Right lobe of liver (tissue), 4 donors: ENCODE results near the gene VDAC1.

Source experiments
- POLR2A ChIP-seq: fragments of 450-650 bp; IDR thresholded peaks from one replicate; pipeline ENCODE4 v1.6.1; 2017; ENCODE audit warnings: antibody characterized with exemption, mild to moderate bottlenecking
- TF ChIP-seq, protein P1 (sequence below), 4 donors: fragments of 200-600 bp in 3 of 4; fragments of 450-650 bp in 1 of 4; IDR thresholded peaks; one replicate each; pipeline versions ENCODE4 v1.5.1 to v1.8.0; 2016 to 2022; ENCODE audit warnings: antibody characterized with exemption in 4 of 4, mild to moderate bottlenecking in 2 of 4
- donor health status: DM: no; HTN: no; CAD: no.
- donor health status: DM: no; HTN: no; CAD: no.
- donor health status: DM: no; HTN: yes; CAD: no.

DNA sequence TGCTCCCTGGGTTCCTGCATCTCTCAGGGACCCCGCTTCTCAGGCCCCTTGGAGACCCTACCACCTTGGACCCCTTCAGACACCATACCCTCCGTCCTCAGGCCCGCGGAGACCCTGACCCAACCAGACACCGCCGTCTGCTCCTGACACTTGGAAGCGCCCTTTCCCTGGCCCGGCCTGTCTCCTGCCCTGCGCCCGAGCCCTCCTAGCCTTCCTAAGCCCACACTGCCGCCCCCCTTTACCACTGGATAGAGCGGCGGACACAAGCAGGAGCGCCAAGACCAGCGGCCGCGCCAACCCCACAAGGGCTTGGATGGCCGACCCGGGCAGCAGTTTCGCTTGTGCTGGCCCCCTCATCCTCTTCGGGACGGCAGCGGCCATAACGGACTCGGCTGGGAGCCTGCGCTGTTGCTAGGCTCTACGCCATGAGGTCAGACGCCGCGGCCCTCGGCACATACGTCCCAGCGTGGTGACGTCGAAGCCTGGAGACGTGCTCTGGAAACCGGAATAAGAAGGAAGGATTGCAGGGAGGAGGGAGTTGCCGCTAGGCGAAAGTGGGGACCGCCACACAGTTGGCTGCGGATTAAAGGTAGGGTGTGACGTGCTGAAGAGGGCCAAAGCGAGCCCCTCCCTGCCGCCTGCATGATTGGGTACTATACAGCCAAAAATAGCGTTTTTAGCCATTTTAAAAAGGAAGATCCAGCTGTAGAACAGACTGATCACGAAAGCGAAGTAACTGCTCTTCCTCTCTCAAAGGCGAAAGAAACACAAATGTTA, 36.4 kb downstream of the VDAC1 start, which contains the start of gene C5orf15:
- peak; percentile 79 for TF ChIP-seq POLR2A
- TF ChIP-seq, protein P1, sequence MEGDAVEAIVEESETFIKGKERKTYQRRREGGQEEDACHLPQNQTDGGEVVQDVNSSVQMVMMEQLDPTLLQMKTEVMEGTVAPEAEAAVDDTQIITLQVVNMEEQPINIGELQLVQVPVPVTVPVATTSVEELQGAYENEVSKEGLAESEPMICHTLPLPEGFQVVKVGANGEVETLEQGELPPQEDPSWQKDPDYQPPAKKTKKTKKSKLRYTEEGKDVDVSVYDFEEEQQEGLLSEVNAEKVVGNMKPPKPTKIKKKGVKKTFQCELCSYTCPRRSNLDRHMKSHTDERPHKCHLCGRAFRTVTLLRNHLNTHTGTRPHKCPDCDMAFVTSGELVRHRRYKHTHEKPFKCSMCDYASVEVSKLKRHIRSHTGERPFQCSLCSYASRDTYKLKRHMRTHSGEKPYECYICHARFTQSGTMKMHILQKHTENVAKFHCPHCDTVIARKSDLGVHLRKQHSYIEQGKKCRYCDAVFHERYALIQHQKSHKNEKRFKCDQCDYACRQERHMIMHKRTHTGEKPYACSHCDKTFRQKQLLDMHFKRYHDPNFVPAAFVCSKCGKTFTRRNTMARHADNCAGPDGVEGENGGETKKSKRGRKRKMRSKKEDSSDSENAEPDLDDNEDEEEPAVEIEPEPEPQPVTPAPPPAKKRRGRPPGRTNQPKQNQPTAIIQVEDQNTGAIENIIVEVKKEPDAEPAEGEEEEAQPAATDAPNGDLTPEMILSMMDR (IDR thresholded peaks at IDR 0.05) = peak in 1 of 4 donors; percentile 7
